SU-DHL-6 (cell line): ENCODE results near the gene DLG2.

Experiments used
- CTCF ChIP-seq: fragments of 200-600 bp; sonication (generic); IDR thresholded peaks from one replicate; pipeline ENCODE4 v1.5.1; 2017; ENCODE audit warnings: antibody characterized with exemption, mild to moderate bottlenecking, low read length, moderate library complexity; ENCODE audit not compliant: insufficient read depth, poor library complexity, severe bottlenecking
- EZH2phosphoT487 ChIP-seq: fragments of 200-600 bp; sonication (generic), shearing (Covaris generic); conservative IDR thresholded peaks from 2 replicates; pipeline ENCODE4 v1.6.1; 2018; ENCODE audit warnings: mild to moderate bottlenecking, antibody characterized with exemption, low read length, moderate library complexity, mixed read lengths

GRCh38 chr11:85098996-85099395, 528.1 kb downstream of the DLG2 start:
- TF ChIP-seq CTCF (no peak), EZH2phosphoT487 (no peak)
